Left ventricle myocardium inferior (tissue), 1 donor: ENCODE results near the gene POU4F2. TPM values are rescaled to one million over a fixed set of nuclear protein-coding genes. Genes with fewer than 3 reads are reported as not detected.
A peak's percentile ranks its signal among the peaks of the same experiment; 100 is the strongest.

Experiments
- DNase-seq: peaks from one replicate; pipeline ENCODE4 v3.0.0-alpha.2; 2020
- H3K27ac ChIP-seq: fragments of 200-600 bp; replicated peaks from 2 replicates; pipeline ENCODE4 v1.8.0; 2021
- H3K27me3 ChIP-seq: fragments of 200-600 bp; 2 replicates; pipeline ENCODE4 v1.8.0; 2021; ENCODE audit warnings: low read depth
- H3K36me3 ChIP-seq: fragments of 200-600 bp; 2 replicates; pipeline ENCODE4 v1.8.0; 2021
- H3K4me1 ChIP-seq: fragments of 200-600 bp; 2 replicates; pipeline ENCODE4 v1.8.0; 2021
- H3K4me3 ChIP-seq: fragments of 200-600 bp; 2 replicates; pipeline ENCODE4 v1.8.0; 2021; ENCODE audit warnings: mild to moderate bottlenecking, moderate library complexity
- H3K9me3 ChIP-seq: fragments of 200-600 bp; replicated peaks from 2 replicates; pipeline ENCODE4 v1.8.0; 2021
- CTCF ChIP-seq: fragments of 200-600 bp; IDR thresholded peaks from 2 replicates; pipeline ENCODE4 v1.8.0; 2021; ENCODE audit warnings: antibody characterized with exemption, mild to moderate bottlenecking, borderline replicate concordance
- intact Hi-C: fragments of 100-400 bp; cut with micrococcal nuclease; formaldehyde crosslinking; loops from one replicate; pipeline ENCODE4 v1.11.0; 2022
- long read RNA-seq: library from polyadenylated mRNA; unstranded; transcript quantifications from one replicate; pipeline ENCODE4 v2.0.0, GENCODE V29; 2021
- total RNA-seq: library from RNA; stranded (reverse); fragmentation: NEBNext Ultra II Directional; extraction: Animal tissue kit (Norgen Biotek cat#: 25700); gene quantifications from one replicate; pipeline ENCODE4 v1.2.1, GENCODE V29; 2021
- donor health status: DM: no; HTN: yes; CAD: no; lungs with severe emphysema.

POU4F2 gene
- total RNA-seq = not detected
- long read RNA-seq = 0 reads

- Histone ChIP-seq H3K36me3 (no peaks in the 10 kb centered on the region), H3K27ac (no peak within 1 kb of the TSS), H3K27me3 (peaks cover 100% of the 10 kb centered on the region), H3K4me1 (peaks cover 31% of the 10 kb centered on the region), H3K4me3 (peak within 1 kb of the TSS; percentile 52), H3K9me3 (no peaks in the 10 kb centered on the region)
- DNase-seq = no peak
- intact Hi-C loops = no loop called here
- TF ChIP-seq CTCF = no peak
Measured at GRCh38 chr4:146638786-146639505, at the start of gene POU4F2. POU4F2 (plus strand) TSS chr4:146638893; CDS start chr4:146639141, 248 bp downstream.

GRCh38 chr4:146590801-146591200, 47.9 kb upstream of the POU4F2 start:
- intact Hi-C loops = no loop called here
- Histone ChIP-seq H3K27ac (no peak overlapping the region), H3K36me3 (no peaks in the 10 kb centered on the region), H3K4me1 (no peaks in the 10 kb centered on the region), H3K4me3 (no peak overlapping the region), H3K27me3 (no peaks in the 10 kb centered on the region), H3K9me3 (peaks cover 14% of the 10 kb centered on the region)
- no peak for TF ChIP-seq CTCF
- no peak for DNase-seq

GRCh38 chr4:146592019-146592418, 46.7 kb upstream of the POU4F2 start:
- no peak for TF ChIP-seq CTCF
- intact Hi-C loops = no loop called here
- Histone ChIP-seq H3K9me3 (peaks cover 14% of the 10 kb centered on the region), H3K27ac (no peak overlapping the region), H3K27me3 (no peaks in the 10 kb centered on the region), H3K4me3 (no peak overlapping the region), H3K4me1 (no peaks in the 10 kb centered on the region), H3K36me3 (no peaks in the 10 kb centered on the region)
- DNase-seq = no peak

GRCh38 chr4:146632770-146633470, 5.8 kb upstream of the POU4F2 start:
- Histone ChIP-seq H3K27ac (no peak overlapping the region), H3K4me1 (peaks cover 9% of the 10 kb centered on the region), H3K36me3 (no peaks in the 10 kb centered on the region), H3K27me3 (peaks cover 99% of the 10 kb centered on the region), H3K9me3 (no peaks in the 10 kb centered on the region), H3K4me3 (no peak overlapping the region)
- TF ChIP-seq CTCF = no peak
- intact Hi-C loops = no loop called here
- no peak for DNase-seq

GRCh38 chr4:146633471-146633800, 5.3 kb upstream of the POU4F2 start:
- peaks cover 99% of the 10 kb centered on the region for H3K27me3 ChIP-seq
- H3K27ac ChIP-seq = no peak overlapping the region
- H3K4me3 ChIP-seq = no peak overlapping the region
- peaks cover 14% of the 10 kb centered on the region for H3K4me1 ChIP-seq
- intact Hi-C loops = no loop called here
- DNase-seq = no peak
- H3K36me3 ChIP-seq = no peaks in the 10 kb centered on the region
- no peak for TF ChIP-seq CTCF
- no peaks in the 10 kb centered on the region for H3K9me3 ChIP-seq
